Osteocyte (in vitro differentiated cells): Measurements from ENCODE around the gene HSPH1. TPM values are rescaled to one million over a fixed set of nuclear protein-coding genes. Genes with fewer than 3 reads are reported as not detected.

Experiments used
- DNase-seq: peaks from one replicate; pipeline ENCODE4 v3.0.0; 2021; ENCODE audit warnings: mixed read lengths; ENCODE audit not compliant: unreplicated experiment; ENCODE audit errors: extremely low spot score
- H3K27ac Mint-ChIP-seq: one replicate; pipeline ENCODE4 v1.8.0; 2021; ENCODE audit warnings: mild to moderate bottlenecking, mixed read lengths; ENCODE audit not compliant: unreplicated experiment
- H3K27me3 Mint-ChIP-seq: one replicate; pipeline ENCODE4 v1.8.0; 2021; ENCODE audit warnings: mixed read lengths; ENCODE audit not compliant: unreplicated experiment
- H3K36me3 Mint-ChIP-seq: one replicate; pipeline ENCODE4 v1.8.0; 2021; ENCODE audit warnings: mixed read lengths; ENCODE audit not compliant: unreplicated experiment
- H3K4me1 Mint-ChIP-seq: one replicate; pipeline ENCODE4 v1.8.0; 2021; ENCODE audit warnings: mixed read lengths; ENCODE audit not compliant: unreplicated experiment
- H3K4me3 Mint-ChIP-seq: one replicate; pipeline ENCODE4 v1.8.0; 2021; ENCODE audit warnings: mild to moderate bottlenecking, moderate library complexity, mixed read lengths; ENCODE audit not compliant: unreplicated experiment
- H3K9me3 Mint-ChIP-seq: one replicate; pipeline ENCODE4 v1.8.0; 2021; ENCODE audit warnings: mixed read lengths; ENCODE audit not compliant: unreplicated experiment
- CTCF ChIP-seq: fragments of 200-600 bp; sonication (generic); IDR thresholded peaks from 2 replicates; pipeline ENCODE4 v1.5.0; 2021; ENCODE audit warnings: antibody characterized with exemption, mild to moderate bottlenecking, moderate library complexity
- total RNA-seq: library from RNA; stranded (reverse); gene quantifications from 2 replicates; pipeline ENCODE4 v1.2.1, GENCODE V29; 2021

Gene HSPH1
- total RNA-seq, 1 donor from 2014 or later, result 75.5 TPM

GRCh38 chr13:31151837-31152236 is 9.9 kb downstream of the HSPH1 start:
- H3K9me3 Mint-ChIP-seq, result no peaks in the 10 kb centered on the region
- H3K36me3 Mint-ChIP-seq, result peaks cover 70% of the 10 kb centered on the region
- no peak overlapping the region for H3K27ac Mint-ChIP-seq
- H3K4me1 Mint-ChIP-seq, result peaks cover 10% of the 10 kb centered on the region
- no peaks in the 10 kb centered on the region for H3K27me3 Mint-ChIP-seq
- no peak overlapping the region for H3K4me3 Mint-ChIP-seq
- DNase-seq, result no peak
- no peak for TF ChIP-seq CTCF

- no peak overlapping the region for H3K4me3 Mint-ChIP-seq
- H3K9me3 Mint-ChIP-seq, result no peaks in the 10 kb centered on the region
- no peaks in the 10 kb centered on the region for H3K27me3 Mint-ChIP-seq
- H3K27ac Mint-ChIP-seq, result no peak overlapping the region
- peaks cover 7% of the 10 kb centered on the region for H3K4me1 Mint-ChIP-seq
- TF ChIP-seq CTCF, result no peak
- DNase-seq, result no peak
- peaks cover 77% of the 10 kb centered on the region for H3K36me3 Mint-ChIP-seq
Measured at GRCh38 chr13:31150315-31150985, 11.3 kb downstream of the HSPH1 start.

- Mint-ChIP-seq H3K4me3 (no peak overlapping the region), H3K9me3 (no peaks in the 10 kb centered on the region), H3K27ac (no peak overlapping the region), H3K4me1 (peaks cover 2% of the 10 kb centered on the region), H3K27me3 (no peaks in the 10 kb centered on the region), H3K36me3 (peaks cover 77% of the 10 kb centered on the region)
- TF ChIP-seq CTCF, result no peak
- no peak for DNase-seq
Measured at GRCh38 chr13:31149604-31150003, 12.1 kb downstream of the HSPH1 start.

- no peak for TF ChIP-seq CTCF
- no peaks in the 10 kb centered on the region for H3K9me3 Mint-ChIP-seq
- DNase-seq, result no peak
- no peak overlapping the region for H3K4me3 Mint-ChIP-seq
- H3K27ac Mint-ChIP-seq, result no peak overlapping the region
- H3K36me3 Mint-ChIP-seq, result peaks cover 85% of the 10 kb centered on the region
- no peaks in the 10 kb centered on the region for H3K4me1 Mint-ChIP-seq
- no peaks in the 10 kb centered on the region for H3K27me3 Mint-ChIP-seq
Measured at GRCh38 chr13:31145417-31145816, 16.3 kb downstream of the HSPH1 start.

GRCh38 chr13:31138515-31138914 is 23.2 kb downstream of the HSPH1 start:
- no peak for DNase-seq
- H3K36me3 Mint-ChIP-seq, result peaks cover 61% of the 10 kb centered on the region

More at GRCh38 chr13:31138515-31138914, 23.2 kb downstream of the HSPH1 start:
- Mint-ChIP-seq H3K9me3 (no peaks in the 10 kb centered on the region), H3K4me1 (no peaks in the 10 kb centered on the region), H3K4me3 (no peak overlapping the region), H3K27ac (no peak overlapping the region), H3K27me3 (no peaks in the 10 kb centered on the region)
- TF ChIP-seq CTCF, result no peak
